Thyroid gland (tissue), 4 donors: Measurements from ENCODE around the gene RLF. TPM values are rescaled to one million over a fixed set of nuclear protein-coding genes. Genes with fewer than 3 reads are reported as not detected.

ENCODE experiments used
- DNase-seq, 2 donors: peaks; one replicate each; pipeline ENCODE4 v3.0.0-alpha.2; 2019
- H3K27ac ChIP-seq, 3 donors: fragments of 200-600 bp; sonication (generic); 1 replicate in 2 of 3; 2 replicates in 1 of 3; pipeline ENCODE4 v1.5.1; 2016 to 2019; ENCODE audit warnings: mild to moderate bottlenecking in 1 of 3, moderate library complexity in 1 of 3
- H3K27me3 ChIP-seq: fragments of 200-600 bp; sonication (generic); one replicate; pipeline ENCODE4 v1.5.1; 2019
- H3K36me3 ChIP-seq, 2 donors: fragments of 200-600 bp; sonication (generic); one replicate each; pipeline ENCODE4 v1.5.1; 2016 to 2019
- H3K4me1 ChIP-seq, 2 donors: fragments of 200-600 bp; sonication (generic); one replicate each; pipeline ENCODE4 v1.5.1; 2017 to 2019
- H3K4me3 ChIP-seq, 3 donors: fragments of 200-600 bp; sonication (generic); replicated peaks in 1 of 3; 1 replicate in 2 of 3; 2 replicates in 1 of 3; pipeline ENCODE4 v1.5.1; 2016; ENCODE audit warnings: mild to moderate bottlenecking in 1 of 3
- H3K9me3 ChIP-seq: fragments of 200-600 bp; sonication (generic); one replicate; pipeline ENCODE4 v1.5.1; 2017
- POLR2A ChIP-seq, 2 donors: fragments of 450-650 bp; IDR thresholded peaks; one replicate each; pipeline ENCODE4 v1.6.1; 2017; ENCODE audit warnings: antibody characterized with exemption in 2 of 2, mild to moderate bottlenecking in 2 of 2, moderate library complexity in 1 of 2
- WGBS, 2 donors: methylation state at CpG; one replicate each; pipeline ENCODE4 v1.1.5; 2017; 5-methylcytosine and 5-hydroxymethylcytosine counted together
- intact Hi-C: fragments of 100-400 bp; cut with DNase I; formaldehyde crosslinking; loops from one replicate; pipeline ENCODE4 v1.15.1; 2023
- total RNA-seq, 4 donors: library from RNA; depleted of rRNA; stranded (reverse); fragments of >200 nt; gene quantifications; one replicate each; pipeline ENCODE4 v1.2.3, GENCODE V29; 2016
- TF ChIP-seq, protein P1 (sequence below), 6 experiments: fragments of 200-600 bp in 3 of 6; fragments of 450-650 bp in 3 of 6; sonication (generic) in 3 of 6; IDR thresholded peaks; one replicate each; pipeline ENCODE4 v1.5.1; 2016 to 2019; ENCODE audit warnings: antibody characterized with exemption in 6 of 6, mild to moderate bottlenecking in 2 of 6, inconsistent platforms in 1 of 6, moderate library complexity in 1 of 6

The RLF gene
- total RNA-seq, 4 donors from 2014 or later, result 17.3 to 31.0 (median 21.2) TPM

- no peaks in the 10 kb centered on the region for H3K36me3 ChIP-seq
- DNase-seq, result no peak
- no peak overlapping the region for H3K27ac ChIP-seq
- no peak for TF ChIP-seq POLR2A (IDR thresholded peaks at IDR 0.05)
- intact Hi-C loops, result no loop called here
- no peaks in the 10 kb centered on the region for H3K27me3 ChIP-seq
- 94% methylated on average over 3 of the region's 3 CpGs for WGBS, 2 donors
- no peak overlapping the region for H3K4me3 ChIP-seq
- no peaks in the 10 kb centered on the region for H3K4me1 ChIP-seq
- no peaks in the 10 kb centered on the region for H3K9me3 ChIP-seq
Observed at GRCh38 chr1:40226192-40226591, 65.0 kb downstream of the RLF start.

GRCh38 chr1:40232444-40232843 lies 71.3 kb downstream of the RLF start:
- H3K36me3 ChIP-seq, result peaks cover 21 to 30% of the 10 kb centered on the region in 2 donors
- H3K27me3 ChIP-seq, result no peaks in the 10 kb centered on the region
- no peaks in the 10 kb centered on the region for H3K9me3 ChIP-seq
- TF ChIP-seq, protein P1, sequence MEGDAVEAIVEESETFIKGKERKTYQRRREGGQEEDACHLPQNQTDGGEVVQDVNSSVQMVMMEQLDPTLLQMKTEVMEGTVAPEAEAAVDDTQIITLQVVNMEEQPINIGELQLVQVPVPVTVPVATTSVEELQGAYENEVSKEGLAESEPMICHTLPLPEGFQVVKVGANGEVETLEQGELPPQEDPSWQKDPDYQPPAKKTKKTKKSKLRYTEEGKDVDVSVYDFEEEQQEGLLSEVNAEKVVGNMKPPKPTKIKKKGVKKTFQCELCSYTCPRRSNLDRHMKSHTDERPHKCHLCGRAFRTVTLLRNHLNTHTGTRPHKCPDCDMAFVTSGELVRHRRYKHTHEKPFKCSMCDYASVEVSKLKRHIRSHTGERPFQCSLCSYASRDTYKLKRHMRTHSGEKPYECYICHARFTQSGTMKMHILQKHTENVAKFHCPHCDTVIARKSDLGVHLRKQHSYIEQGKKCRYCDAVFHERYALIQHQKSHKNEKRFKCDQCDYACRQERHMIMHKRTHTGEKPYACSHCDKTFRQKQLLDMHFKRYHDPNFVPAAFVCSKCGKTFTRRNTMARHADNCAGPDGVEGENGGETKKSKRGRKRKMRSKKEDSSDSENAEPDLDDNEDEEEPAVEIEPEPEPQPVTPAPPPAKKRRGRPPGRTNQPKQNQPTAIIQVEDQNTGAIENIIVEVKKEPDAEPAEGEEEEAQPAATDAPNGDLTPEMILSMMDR (IDR thresholded peaks at IDR 0.05), result no peak
- no peak for TF ChIP-seq POLR2A (IDR thresholded peaks at IDR 0.05)
- H3K4me3 ChIP-seq, result no peak overlapping the region
- no peaks in the 10 kb centered on the region for H3K4me1 ChIP-seq
- WGBS, 2 donors, result 89 to 93% methylated on average over 4 of the region's 4 CpGs
- DNase-seq, result no peak
- H3K27ac ChIP-seq, result no peak overlapping the region
- intact Hi-C loops, result no loop called here

GRCh38 chr1:40239626-40240025 lies 78.4 kb downstream of the RLF start:
- intact Hi-C loops, result loop anchor here (10.0 kb wide), 1 partner anchor 65 kb away; no protein-coding TSS in a partner anchor
- peaks cover 0 to 7% of the 10 kb centered on the region in 2 donors for H3K4me1 ChIP-seq
- no peak for TF ChIP-seq POLR2A (IDR thresholded peaks at IDR 0.05)
- TF ChIP-seq, protein P1 (IDR thresholded peaks at IDR 0.05), result no peak
- 91% methylated on average over 1 of the region's 1 CpG for WGBS, 2 donors
- H3K36me3 ChIP-seq, result peaks cover 16 to 29% of the 10 kb centered on the region in 2 donors
- H3K27me3 ChIP-seq, result no peaks in the 10 kb centered on the region
- DNase-seq, result no peak
- no peaks in the 10 kb centered on the region for H3K9me3 ChIP-seq
- H3K27ac ChIP-seq, result no peak overlapping the region
- no peak overlapping the region for H3K4me3 ChIP-seq

DNA sequence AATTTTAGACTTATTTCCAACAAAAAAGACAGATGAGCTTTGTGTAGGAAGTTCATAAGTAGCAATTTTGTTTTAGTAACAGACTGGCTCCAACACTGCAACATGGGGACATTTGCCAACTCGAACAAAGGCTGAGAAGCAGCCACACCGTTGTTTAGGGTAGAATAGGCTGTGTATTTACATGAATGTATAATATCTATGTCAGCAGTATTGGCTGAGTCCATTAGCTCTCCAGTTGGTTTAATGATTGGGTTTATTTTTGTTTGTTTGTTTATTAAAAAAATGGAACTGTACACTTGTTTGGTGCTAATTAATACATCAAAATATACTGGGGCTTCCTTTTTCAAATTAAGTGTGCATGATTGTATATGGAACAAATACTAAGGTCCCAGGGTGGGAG lies 79.2 kb downstream of the RLF start:
- TF ChIP-seq POLR2A (IDR thresholded peaks at IDR 0.05), result no peak
- TF ChIP-seq, protein P1 (IDR thresholded peaks at IDR 0.05), result no peak
- Histone ChIP-seq H3K27ac (no peak overlapping the region), H3K36me3 (peaks cover 14 to 28% of the 10 kb centered on the region in 2 donors), H3K4me1 (peaks cover 0 to 7% of the 10 kb centered on the region in 2 donors), H3K27me3 (no peaks in the 10 kb centered on the region), H3K4me3 (no peak overlapping the region), H3K9me3 (no peaks in the 10 kb centered on the region)
- 89 to 91% methylated on average over 2 of the region's 2 CpGs for WGBS, 2 donors
- intact Hi-C loops, result loop anchor here (10.0 kb wide), 1 partner anchor 66 kb away; no protein-coding TSS in a partner anchor
- no peak for DNase-seq

DNA sequence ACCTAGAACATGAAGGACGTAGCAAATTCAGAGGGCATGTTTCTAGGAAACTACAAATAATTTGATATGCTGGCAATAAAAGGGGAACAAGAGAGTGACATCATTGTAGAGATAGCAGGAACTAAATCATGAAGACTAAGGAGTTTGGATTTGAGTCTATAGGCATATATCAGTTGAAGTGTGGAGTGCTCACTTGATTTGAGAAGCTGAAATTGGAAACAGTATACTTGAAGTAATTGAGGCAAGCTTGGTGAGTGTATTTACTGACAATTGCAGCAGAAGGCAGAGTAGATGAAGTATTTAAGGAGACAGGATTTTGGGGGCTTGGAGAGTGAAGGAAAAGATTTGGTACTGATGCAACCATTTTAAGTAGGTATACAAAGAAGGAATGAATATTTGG lies 80.2 kb downstream of the RLF start:
- Histone ChIP-seq H3K4me3 (no peak overlapping the region), H3K4me1 (peaks cover 0 to 7% of the 10 kb centered on the region in 2 donors), H3K27me3 (no peaks in the 10 kb centered on the region), H3K27ac (no peak overlapping the region), H3K9me3 (no peaks in the 10 kb centered on the region), H3K36me3 (peaks cover 7 to 18% of the 10 kb centered on the region in 2 donors)
- intact Hi-C loops, result loop anchor here (10.0 kb wide), 1 partner anchor 67 kb away; no protein-coding TSS in a partner anchor
- TF ChIP-seq, protein P1 (IDR thresholded peaks at IDR 0.05), result no peak
- no peak for TF ChIP-seq POLR2A (IDR thresholded peaks at IDR 0.05)
- no peak for DNase-seq
- WGBS, 2 donors, result 86 to 90% methylated on average over 1 of the region's 1 CpG
